A549 (cell line): Measurements from ENCODE around the gene TBL1XR1.

Experiments used
- CTCF ChIP-seq: fragments of >200 bp; sonication (Bioruptor Twin); formaldehyde crosslinking; IDR thresholded peaks from 3 replicates; pipeline ENCODE4 v1.5.1; 2016
- EHMT2 ChIP-seq: fragments of 200-600 bp; sonication (generic); IDR thresholded peaks from 2 replicates; pipeline ENCODE4 v1.6.1; 2016; ENCODE audit warnings: antibody characterized with exemption, low read depth, mild to moderate bottlenecking, moderate library complexity
- EP300 ChIP-seq, 2 experiments: fragments of >200 bp; sonication (Bioruptor Twin); formaldehyde crosslinking; IDR thresholded peaks; 2 replicates in 1 of 2; 3 replicates in 1 of 2; pipeline ENCODE4 v1.6.1; 2016 to 2017
- HOXA7 ChIP-seq: fragments of 250-450 bp; sonication (Bioruptor Pico); IDR thresholded peaks from 2 replicates; pipeline ENCODE4 v1.5.0; 2020; ENCODE audit warnings: mild to moderate bottlenecking, moderate library complexity
- HOXB5 ChIP-seq: fragments of 250-450 bp; sonication (Bioruptor Pico); IDR thresholded peaks from 2 replicates; pipeline ENCODE4 v1.5.0; 2020; ENCODE audit warnings: mild to moderate bottlenecking, moderate library complexity
- POLR2A ChIP-seq: IDR thresholded peaks from 2 replicates; pipeline ENCODE4 v1.6.1; 2012; ENCODE audit warnings: mild to moderate bottlenecking, low read length
- POLR2AphosphoS2 ChIP-seq: conservative IDR thresholded peaks from 2 replicates; pipeline ENCODE4 v1.6.1; 2012; ENCODE audit warnings: low read length, improper control_type of control experiment, inconsistent platforms
- RAD21 ChIP-seq, 2 experiments: fragments of >200 bp in 1 of 2; sonication (Bioruptor Twin) in 1 of 2; formaldehyde crosslinking in 1 of 2; IDR thresholded peaks in 1 of 2; conservative IDR thresholded peaks in 1 of 2; 2 replicates in 1 of 2; 3 replicates in 1 of 2; pipeline ENCODE4 v1.6.1; 2012 to 2018; ENCODE audit warnings: inconsistent platforms in 1 of 2
- SMC3 ChIP-seq: fragments of >200 bp; sonication (Bioruptor Twin); formaldehyde crosslinking; IDR thresholded peaks from 3 replicates; pipeline ENCODE4 v1.6.1; 2018; ENCODE audit warnings: inconsistent platforms
- ZNF302 ChIP-seq: fragments of 250-450 bp; sonication (Bioruptor Pico); IDR thresholded peaks from 2 replicates; pipeline ENCODE4 v1.9.0; 2021; ENCODE audit warnings: inconsistent platforms, mild to moderate bottlenecking, moderate library complexity
- TF ChIP-seq, protein P1 (sequence below): fragments of 150-350 bp; IDR thresholded peaks from 2 replicates; pipeline ENCODE4 v1.6.1; 2014; ENCODE audit warnings: low read depth, mild to moderate bottlenecking, low read length
- TF ChIP-seq, protein P2 (sequence below): fragments of 200-600 bp; sonication (generic); IDR thresholded peaks from 2 replicates; pipeline ENCODE4 v1.6.1; 2016; ENCODE audit warnings: antibody characterized with exemption, mild to moderate bottlenecking, moderate library complexity

DNA sequence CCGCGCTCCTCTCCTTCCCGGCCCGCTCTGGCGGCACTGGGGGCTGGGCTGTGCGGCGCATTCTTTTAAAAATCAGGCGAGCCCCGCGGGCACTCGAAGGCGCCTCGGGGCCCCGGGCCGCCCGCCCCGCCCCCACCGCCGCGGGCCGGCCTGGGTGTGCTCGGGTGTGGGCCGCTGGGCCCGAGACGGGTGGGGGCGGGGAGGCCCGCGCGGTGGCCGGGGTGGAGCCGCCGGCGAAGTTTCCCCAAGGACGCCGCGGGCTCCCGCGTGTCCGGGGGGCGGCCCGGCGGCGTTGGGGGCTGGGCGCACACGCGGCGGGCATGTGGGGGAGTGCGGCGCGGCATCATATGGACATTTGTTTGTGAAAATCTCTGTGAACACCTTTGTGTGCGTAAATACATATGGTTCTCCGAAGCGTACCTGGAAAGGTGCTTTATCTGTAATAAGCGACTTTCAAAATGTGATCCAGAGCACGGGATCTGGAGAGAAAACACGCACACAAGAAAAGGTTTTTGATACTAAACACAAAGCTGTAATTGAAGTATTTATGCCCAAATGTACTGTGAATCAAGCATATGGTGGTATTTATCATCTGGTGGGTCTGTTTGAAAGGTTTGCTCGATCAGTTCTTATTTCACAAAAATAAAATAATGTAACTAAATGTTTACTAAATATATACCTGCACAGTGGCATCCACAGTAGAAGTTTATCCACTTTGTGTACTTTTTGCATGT is 612 bp upstream of the TBL1XR1 start:
- TF ChIP-seq HOXB5 (CRISPR knock-in tag) (no peak), HOXA7 (CRISPR knock-in tag) (no peak), CTCF (no peak), SMC3 (peak; percentile 0; the same call in 1 of the 3 replicates), EP300 (IDR thresholded peaks at IDR 0.05) (no peak), EHMT2 (no peak), POLR2A (no peak), RAD21 (conservative IDR thresholded peaks at IDR 0.05 in 1 of 2, IDR thresholded peaks at IDR 0.05 in 1 of 2) (no peak; a peak in 1 of 5 replicates), POLR2AphosphoS2 (no peak), ZNF302 (CRISPR knock-in tag) (no peak)
- TF ChIP-seq, protein P1, sequence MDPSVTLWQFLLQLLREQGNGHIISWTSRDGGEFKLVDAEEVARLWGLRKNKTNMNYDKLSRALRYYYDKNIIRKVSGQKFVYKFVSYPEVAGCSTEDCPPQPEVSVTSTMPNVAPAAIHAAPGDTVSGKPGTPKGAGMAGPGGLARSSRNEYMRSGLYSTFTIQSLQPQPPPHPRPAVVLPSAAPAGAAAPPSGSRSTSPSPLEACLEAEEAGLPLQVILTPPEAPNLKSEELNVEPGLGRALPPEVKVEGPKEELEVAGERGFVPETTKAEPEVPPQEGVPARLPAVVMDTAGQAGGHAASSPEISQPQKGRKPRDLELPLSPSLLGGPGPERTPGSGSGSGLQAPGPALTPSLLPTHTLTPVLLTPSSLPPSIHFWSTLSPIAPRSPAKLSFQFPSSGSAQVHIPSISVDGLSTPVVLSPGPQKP, result no peak
- TF ChIP-seq, protein P2, sequence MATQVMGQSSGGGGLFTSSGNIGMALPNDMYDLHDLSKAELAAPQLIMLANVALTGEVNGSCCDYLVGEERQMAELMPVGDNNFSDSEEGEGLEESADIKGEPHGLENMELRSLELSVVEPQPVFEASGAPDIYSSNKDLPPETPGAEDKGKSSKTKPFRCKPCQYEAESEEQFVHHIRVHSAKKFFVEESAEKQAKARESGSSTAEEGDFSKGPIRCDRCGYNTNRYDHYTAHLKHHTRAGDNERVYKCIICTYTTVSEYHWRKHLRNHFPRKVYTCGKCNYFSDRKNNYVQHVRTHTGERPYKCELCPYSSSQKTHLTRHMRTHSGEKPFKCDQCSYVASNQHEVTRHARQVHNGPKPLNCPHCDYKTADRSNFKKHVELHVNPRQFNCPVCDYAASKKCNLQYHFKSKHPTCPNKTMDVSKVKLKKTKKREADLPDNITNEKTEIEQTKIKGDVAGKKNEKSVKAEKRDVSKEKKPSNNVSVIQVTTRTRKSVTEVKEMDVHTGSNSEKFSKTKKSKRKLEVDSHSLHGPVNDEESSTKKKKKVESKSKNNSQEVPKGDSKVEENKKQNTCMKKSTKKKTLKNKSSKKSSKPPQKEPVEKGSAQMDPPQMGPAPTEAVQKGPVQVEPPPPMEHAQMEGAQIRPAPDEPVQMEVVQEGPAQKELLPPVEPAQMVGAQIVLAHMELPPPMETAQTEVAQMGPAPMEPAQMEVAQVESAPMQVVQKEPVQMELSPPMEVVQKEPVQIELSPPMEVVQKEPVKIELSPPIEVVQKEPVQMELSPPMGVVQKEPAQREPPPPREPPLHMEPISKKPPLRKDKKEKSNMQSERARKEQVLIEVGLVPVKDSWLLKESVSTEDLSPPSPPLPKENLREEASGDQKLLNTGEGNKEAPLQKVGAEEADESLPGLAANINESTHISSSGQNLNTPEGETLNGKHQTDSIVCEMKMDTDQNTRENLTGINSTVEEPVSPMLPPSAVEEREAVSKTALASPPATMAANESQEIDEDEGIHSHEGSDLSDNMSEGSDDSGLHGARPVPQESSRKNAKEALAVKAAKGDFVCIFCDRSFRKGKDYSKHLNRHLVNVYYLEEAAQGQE, result no peak
